A375 (cell line): ENCODE data around the gene CHMP4A. TPM values are rescaled to one million over a fixed set of nuclear protein-coding genes. Genes with fewer than 3 reads are reported as not detected.

Experiments used
- small RNA-seq: library from RNA; depleted of rRNA; stranded (forward); fragments of <200 nt; gene quantifications from one replicate; pipeline ENCODE3, GENCODE V24; 2014
- total RNA-seq: library from RNA; depleted of rRNA; stranded (reverse); fragments of >200 nt; shearing (Covaris generic); gene quantifications from 2 replicates; pipeline ENCODE4 v1.2.3, GENCODE V29; 2014; rRNA removed

Gene CHMP4A
- total RNA-seq: 40.5 and 45.6 TPM in 2 replicates

GRCh38 chr14:24212924-24213865 is at the start of gene CHMP4A:
Gene CHMP4A, minus strand, starts transcription at chr14:24213488. Its CDS starts 49 bp downstream, at chr14:24213439.

DNA sequence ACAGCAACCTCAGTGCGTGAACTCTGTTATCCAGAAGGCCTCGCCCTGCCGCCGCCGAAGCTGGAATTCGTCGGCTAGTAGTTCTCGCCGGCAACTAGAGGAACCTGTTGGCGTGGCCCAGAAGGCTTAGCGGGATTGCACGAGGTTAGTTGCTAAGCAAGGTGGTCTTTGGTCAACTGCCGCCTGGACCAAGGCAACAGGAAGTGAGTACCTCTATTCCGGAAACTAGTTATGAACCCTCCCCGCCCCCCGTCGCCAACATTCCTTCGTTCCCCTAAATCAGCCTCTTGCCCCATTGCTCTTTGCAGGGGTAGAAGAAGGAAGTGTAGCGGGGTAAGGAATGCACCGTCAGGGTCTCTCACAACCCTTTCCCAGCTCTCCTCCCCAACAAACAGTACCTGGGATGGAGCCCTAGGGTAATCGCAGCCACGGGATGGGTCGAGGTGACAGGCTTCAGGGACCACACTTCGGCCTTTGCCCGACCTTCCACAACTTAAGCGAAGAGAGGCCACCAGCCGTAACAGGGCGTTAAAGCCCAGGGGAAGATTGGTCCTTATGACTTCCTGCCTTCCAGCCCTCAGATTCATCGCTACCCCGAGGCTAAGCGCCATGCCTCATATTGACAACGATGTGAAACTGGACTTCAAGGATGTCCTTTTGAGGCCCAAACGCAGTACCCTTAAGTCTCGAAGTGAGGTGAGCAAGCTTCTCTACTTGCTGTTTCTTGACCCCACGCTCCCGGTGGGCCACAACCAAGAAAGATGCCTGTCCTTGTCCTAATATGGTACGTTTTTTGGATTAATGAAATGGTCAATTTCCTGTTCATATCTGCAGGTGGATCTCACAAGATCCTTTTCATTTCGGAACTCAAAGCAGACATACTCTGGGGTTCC is 19.6 kb upstream of the CHMP4A start, which contains the start of gene GMPR2:
Gene GMPR2 (plus strand): TSS at position 285 of the 893 bp plus-strand sequence. CDS start 325 bp downstream, at position 610.

DNA sequence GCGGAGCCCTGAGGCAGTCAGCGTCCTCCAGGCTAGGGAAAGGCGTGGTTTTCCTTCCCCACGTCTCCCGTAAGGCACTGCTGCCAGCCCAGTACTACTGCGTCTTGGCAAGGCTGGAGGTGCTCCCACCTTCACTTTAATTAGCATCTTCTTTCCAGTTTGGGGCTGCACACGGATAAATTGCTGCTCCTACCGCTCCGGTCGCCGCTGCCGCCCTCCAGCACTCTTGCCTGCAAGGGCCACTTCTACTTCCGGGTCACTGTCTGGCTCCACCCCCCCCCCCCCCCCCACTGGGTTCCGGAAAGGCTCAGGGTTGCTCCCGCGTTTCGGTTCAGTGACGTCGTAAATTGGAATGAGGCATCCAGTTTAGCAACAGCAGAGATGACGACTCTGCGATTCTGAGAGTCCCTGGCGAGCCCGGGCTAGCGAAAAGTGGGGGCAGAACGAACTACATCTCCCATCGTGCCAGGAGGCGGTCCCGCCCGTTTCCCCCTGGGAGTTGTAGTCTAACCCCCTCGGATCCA is 18.9 kb upstream of the CHMP4A start, which contains the start of gene NEDD8:
Gene NEDD8 (minus strand): TSS at position 247 of the 524 bp plus-strand sequence. CDS start 100 bp downstream, at position 147.

GRCh38 chr14:24215495-24216344 is 2.4 kb upstream of the CHMP4A start, which contains the start of gene MDP1:
Gene MDP1, minus strand, starts transcription at chr14:24216066. Its CDS starts 111 bp downstream, at chr14:24215955.

GRCh38 chr14:24195186-24196070 is 17.9 kb downstream of the CHMP4A start, which contains the start of gene TM9SF1:
Gene TM9SF1, minus strand, starts transcription at chr14:24195441. Its CDS starts 422 bp downstream, at chr14:24195019.

DNA sequence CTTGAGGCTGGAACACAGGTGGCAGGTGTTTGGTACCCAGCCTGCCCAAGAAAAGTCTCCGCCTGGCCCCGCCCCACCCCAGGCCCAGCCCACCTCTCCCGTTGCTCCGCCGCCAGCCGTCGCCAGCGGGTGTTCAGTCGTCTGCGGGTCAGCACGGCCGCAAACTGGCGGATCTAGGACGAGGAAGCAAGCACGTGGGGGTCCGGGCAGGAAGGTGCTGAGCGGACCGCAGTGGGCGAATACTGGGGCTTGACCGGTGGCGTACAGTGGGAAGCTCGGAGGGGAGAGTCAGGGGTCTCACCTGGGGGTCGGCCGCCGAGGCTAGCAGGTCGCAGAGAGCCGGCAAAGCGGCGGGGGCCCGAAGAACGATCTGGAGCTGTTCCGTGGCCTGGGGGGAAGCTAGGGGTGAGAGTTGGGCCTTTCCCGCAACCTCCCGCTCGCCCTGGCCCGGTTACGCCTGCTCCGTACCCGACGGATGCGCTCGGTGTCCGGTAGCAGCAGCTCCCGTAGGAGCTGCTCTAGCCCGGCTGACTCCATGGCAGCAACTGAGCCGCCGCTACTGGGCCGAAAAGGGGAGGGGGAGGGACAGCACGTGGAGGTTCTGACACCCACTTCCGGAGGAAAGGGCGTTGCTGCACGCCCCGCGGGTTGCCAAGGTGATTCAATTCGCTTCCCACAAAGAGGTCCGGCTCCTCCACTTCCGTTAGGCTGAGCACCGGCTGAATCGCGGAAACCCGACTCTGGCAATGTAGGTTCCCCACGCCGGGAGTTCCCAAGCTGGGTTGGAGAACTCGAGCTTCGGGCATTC is 24.8 kb downstream of the CHMP4A start, which contains the start of gene IPO4:
Gene IPO4 (minus strand): TSS at position 566 of the 808 bp plus-strand sequence. CDS start 29 bp downstream, at position 537.

DNA sequence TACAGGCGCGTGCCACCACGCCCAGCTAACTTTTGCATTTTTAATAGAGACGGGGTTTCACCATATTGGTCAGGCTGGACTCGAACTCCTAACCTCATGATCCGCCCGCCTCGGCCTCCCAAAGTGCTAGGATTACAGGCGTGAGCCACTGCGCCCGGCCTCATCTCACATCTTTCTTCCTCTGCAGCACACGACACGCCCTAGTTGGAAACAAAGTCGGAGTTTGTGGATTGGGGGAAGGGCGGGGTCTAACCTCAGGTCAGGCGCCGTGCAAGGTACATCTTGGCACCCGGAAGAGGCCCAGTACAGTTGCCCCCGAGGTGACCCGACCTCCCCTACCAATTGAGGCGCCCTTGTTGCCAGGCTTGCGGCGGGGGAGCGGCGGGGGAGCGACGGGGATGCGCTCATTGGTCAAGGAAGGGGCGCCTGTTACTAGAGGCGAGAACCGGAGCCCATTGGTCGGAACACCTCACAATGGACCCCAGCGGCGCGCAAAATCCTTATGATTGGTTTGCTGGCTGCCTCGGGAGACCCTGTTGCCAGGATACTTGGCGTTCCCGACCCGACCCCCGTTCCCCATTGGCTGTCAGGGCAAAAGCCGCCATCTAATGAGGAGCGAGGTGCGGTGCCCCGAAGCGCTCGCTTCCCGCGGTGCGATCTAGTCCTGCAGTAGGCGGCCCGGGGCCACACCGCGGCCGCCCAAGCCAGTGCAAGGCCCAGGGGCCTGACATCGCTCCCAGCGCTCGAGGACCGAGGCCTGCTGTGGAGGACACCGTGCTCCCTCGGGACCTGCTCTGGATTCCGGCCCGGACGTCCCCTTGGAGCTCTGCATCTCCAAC is 41.6 kb downstream of the CHMP4A start, which contains the start of gene REC8:
Gene REC8 (plus strand): TSS at position 659 of the 839 bp plus-strand sequence. CDS start 473 bp downstream, outside the sequence.

DNA sequence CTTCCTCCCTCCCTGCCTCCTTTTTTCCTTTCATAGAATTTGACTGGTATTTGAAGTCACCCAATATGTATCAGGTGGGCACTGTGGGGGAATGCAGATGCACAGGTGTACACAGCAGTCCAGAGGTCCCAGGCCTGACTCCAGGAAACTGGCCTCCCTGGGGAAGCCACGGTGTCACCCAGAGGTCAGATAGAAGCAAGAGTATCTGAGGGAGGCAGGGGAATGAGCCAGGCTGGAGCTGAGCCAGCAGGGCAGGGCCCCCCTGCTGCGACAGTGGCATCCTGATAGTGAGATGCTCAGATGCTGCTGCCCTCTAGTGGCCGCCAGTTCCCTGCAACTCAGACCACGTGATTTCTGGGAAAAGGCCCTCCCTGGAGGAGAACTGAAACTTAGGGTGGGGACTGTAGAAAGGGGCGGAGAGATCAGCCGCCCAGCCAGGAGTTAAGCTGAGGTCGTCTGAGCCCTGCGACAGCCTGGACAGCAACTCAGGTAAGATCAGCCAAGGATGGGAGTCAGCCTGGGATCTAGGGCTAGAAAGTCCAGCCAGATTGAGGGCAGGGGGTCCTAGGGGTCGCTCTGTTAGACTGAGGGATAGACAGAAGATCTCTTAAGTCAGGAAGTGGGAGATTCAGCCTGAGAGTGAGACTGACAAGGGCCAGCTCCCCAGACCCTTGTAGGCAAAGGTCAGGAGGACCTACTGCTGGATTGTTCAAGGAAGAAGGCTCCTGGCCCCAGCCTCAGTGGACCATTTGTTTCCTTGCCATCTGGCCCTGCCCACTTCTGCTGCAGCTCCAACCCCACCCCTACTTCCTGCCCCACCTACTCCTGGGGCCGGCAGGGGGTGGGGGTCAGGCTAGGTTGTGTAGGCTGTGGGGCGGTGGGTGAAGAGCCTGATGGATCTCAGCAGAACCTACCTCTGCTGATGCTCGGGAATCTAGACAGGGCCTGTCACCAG is 52.2 kb downstream of the CHMP4A start, which contains the start of gene IRF9:
Gene IRF9 (plus strand): TSS at position 416 of the 955 bp plus-strand sequence. CDS start 880 bp downstream, outside the sequence.

Small RNA genes lying within 50 kb of the gene (small RNA-seq; reads per million reads assigned to genes)
- not detected for gene AL136295.4
- not detected for gene CHMP4A
- gene IPO4: not detected
- not detected for gene IRF9
- not detected for gene MDP1

Other genes starting within 250 kb of the CHMP4A start
- gene DHRS4L2, start 224.6 kb downstream of the CHMP4A start, total RNA-seq: 20.4 and 23.5 TPM in 2 replicates
- 0.34 and 0.41 TPM in 2 replicates for gene CARMIL3, start 161.5 kb downstream of the CHMP4A start, total RNA-seq
- gene CPNE6, start 141.9 kb downstream of the CHMP4A start, total RNA-seq: not detected in 2 replicates
- gene PCK2, start 119.2 kb downstream of the CHMP4A start, total RNA-seq: 50.4 and 54.3 TPM in 2 replicates
- gene DCAF11, start 98.7 kb downstream of the CHMP4A start, total RNA-seq: 53.4 and 55.0 TPM in 2 replicates
- 0.94 and 2.0 TPM in 2 replicates for gene NRL, start 98.5 kb downstream of the CHMP4A start, total RNA-seq
- 0.37 TPM in 1 of 2 replicates, not detected in the other for gene FITM1, start 82.8 kb downstream of the CHMP4A start, total RNA-seq
- gene PSME1, start 77.3 kb downstream of the CHMP4A start, total RNA-seq: 156 and 194 TPM in 2 replicates
- 23.3 and 33.3 TPM in 2 replicates for gene EMC9, start 71.9 kb downstream of the CHMP4A start, total RNA-seq
- 207 and 210 TPM in 2 replicates for gene PSME2, start 66.9 kb downstream of the CHMP4A start, total RNA-seq
- 66.8 and 79.3 TPM in 2 replicates for gene RNF31, start 66.0 kb downstream of the CHMP4A start, total RNA-seq
- 9.2 and 18.5 TPM in 2 replicates for gene IRF9, start 52.2 kb downstream of the CHMP4A start, total RNA-seq
- gene REC8, start 41.4 kb downstream of the CHMP4A start, total RNA-seq: 1.2 and 3.3 TPM in 2 replicates
- 129 and 134 TPM in 2 replicates for gene IPO4, start 24.7 kb downstream of the CHMP4A start, total RNA-seq
- 35.1 and 37.9 TPM in 2 replicates for gene TM9SF1, start 18.0 kb downstream of the CHMP4A start, total RNA-seq
- not detected in 2 replicates for gene TSSK4, start 7.8 kb downstream of the CHMP4A start, total RNA-seq
- gene MDP1, start 2.6 kb upstream of the CHMP4A start, total RNA-seq: 13.8 and 20.6 TPM in 2 replicates
- 247 and 277 TPM in 2 replicates for gene NEDD8, start 18.9 kb upstream of the CHMP4A start, total RNA-seq
- 57.2 and 66.8 TPM in 2 replicates for gene GMPR2, start 19.4 kb upstream of the CHMP4A start, total RNA-seq
- gene TINF2, start 29.1 kb upstream of the CHMP4A start, total RNA-seq: 27.6 and 27.8 TPM in 2 replicates
- gene TGM1, start 49.7 kb upstream of the CHMP4A start, total RNA-seq: 0.49 and 1.1 TPM in 2 replicates
- 30.0 and 35.3 TPM in 2 replicates for gene RABGGTA, start 58.1 kb upstream of the CHMP4A start, total RNA-seq
- 7.5 and 8.2 TPM in 2 replicates for gene DHRS1, start 86.3 kb upstream of the CHMP4A start, total RNA-seq
- 14.6 and 22.7 TPM in 2 replicates for gene NOP9, start 86.4 kb upstream of the CHMP4A start, total RNA-seq
- not detected in 2 replicates for gene CIDEB, start 94.5 kb upstream of the CHMP4A start, total RNA-seq
- 11.0 and 14.6 TPM in 2 replicates for gene LTB4R2, start 96.7 kb upstream of the CHMP4A start, total RNA-seq
- 10.5 and 15.5 TPM in 2 replicates for gene LTB4R, start 98.0 kb upstream of the CHMP4A start, total RNA-seq
- not detected in 2 replicates for gene ADCY4, start 121.6 kb upstream of the CHMP4A start, total RNA-seq
- not detected in 2 replicates for gene RIPK3, start 126.5 kb upstream of the CHMP4A start, total RNA-seq
- gene NFATC4, start 154.7 kb upstream of the CHMP4A start, total RNA-seq: 8.6 and 12.2 TPM in 2 replicates
- gene NYNRIN, start 185.5 kb upstream of the CHMP4A start, total RNA-seq: 0.23 and 0.37 TPM in 2 replicates
- gene CBLN3, start 216.2 kb upstream of the CHMP4A start, total RNA-seq: 0.75 and 0.96 TPM in 2 replicates
- gene KHNYN, start 216.5 kb upstream of the CHMP4A start, total RNA-seq: 52.5 and 52.6 TPM in 2 replicates
- 21.4 and 22.5 TPM in 2 replicates for gene SDR39U1, start 229.3 kb upstream of the CHMP4A start, total RNA-seq